CD1c-positive myeloid dendritic cell (primary cell): ENCODE measurements around the gene REEP1.

Experiments
- DNase-seq: peaks from one replicate; pipeline ENCODE4 v3.0.0-alpha.2; 2016; ENCODE audit errors: extremely low spot score

The REEP1 gene

GRCh38 chr2:86305915-86306254 is 31.5 kb downstream of the REEP1 start:
- no peak for DNase-seq

GRCh38 chr2:86305195-86305914 is 32.1 kb downstream of the REEP1 start:
- no peak for DNase-seq

DNA sequence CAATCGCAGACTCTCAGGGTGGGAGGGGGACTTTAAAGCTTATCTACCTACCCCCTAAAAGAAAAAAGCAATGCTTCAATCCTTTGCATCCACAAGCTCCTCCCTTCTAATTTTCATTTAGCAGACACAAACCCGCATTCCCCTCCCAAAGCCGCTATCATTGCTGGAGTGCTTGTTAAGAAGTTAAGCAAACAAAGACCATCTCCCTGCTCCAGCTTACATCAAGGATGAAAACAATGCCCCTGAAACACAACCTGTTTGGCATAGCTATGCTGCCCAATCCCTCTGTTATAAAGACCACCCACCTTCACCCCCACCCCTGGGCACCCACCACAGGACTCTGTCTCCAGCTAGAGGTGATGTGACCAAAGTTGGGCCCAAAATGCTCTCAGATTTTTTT is 33.0 kb downstream of the REEP1 start:
- DNase-seq: no peak

DNA sequence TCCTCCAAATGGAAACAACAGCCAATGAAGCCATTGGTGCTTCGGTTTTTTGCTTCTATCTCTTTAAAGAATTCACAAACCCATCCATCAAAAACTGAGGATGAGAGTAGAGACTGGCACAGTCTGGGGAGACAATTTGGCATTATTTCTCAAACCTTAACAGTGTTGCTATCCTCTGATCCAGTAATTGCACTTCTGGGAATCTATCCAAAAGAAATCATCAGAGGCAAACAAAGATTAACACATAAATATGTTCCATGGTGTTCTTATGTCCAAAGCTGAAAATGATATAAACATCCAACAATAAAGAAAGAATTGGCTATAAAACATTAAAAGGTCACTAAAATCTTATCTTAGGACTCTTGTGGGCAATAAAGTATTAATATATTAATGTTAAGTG is 35.1 kb downstream of the REEP1 start:
- DNase-seq: no peak

GRCh38 chr2:86301711-86302202 is 35.7 kb downstream of the REEP1 start:
- DNase-seq: peak; percentile 17

- no peak for DNase-seq
Measured at GRCh38 chr2:86301009-86301408, 36.4 kb downstream of the REEP1 start.

- no peak for DNase-seq
Measured at GRCh38 chr2:86300496-86300895, 36.9 kb downstream of the REEP1 start.

DNA sequence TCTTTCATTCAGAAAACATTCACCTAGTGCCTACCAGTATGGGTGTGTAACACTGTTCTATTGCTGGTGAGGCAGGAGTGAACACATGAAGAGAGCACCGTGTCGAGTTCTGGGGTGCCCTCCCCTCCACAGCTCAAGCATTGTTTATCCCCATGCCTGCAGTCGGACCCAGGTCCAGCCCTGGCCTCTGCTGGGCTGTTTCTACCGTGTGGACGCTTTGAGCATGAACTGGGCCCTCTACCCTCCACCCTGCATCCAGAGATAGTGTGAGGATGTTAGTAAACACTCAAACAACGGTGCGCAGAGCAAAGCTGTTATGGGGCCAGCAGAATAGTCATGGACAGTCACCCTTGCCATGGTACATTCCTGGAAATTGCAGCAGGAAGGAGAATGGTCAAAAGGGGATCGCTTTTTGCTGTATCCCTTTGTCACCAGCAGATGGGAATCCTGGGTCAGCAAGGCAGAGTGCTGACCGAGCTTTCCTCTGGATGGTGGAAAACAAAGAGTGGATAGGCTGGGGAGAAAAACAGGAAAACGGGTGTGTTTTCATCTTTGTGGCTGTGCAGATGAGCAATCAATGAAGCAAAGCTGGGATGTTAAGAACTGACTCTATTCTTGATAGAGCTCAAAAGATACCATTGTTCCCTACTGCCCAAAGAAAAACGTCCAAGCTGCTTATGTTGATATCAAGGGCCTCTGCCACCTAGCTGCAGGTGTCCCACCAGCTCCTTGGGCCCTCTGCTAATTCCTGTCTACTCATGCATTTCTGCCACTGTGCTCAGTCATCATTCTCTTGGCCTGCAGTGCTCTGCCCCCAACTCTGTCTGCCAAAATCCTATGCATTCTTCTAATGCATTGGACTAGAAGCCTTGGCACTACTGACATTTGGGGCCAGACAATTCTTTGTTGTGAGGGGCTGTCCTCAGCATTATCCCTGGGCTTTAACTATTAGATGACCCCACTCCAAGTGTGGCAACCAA is 38.7 kb downstream of the REEP1 start:
- no peak for DNase-seq

- peak; percentile 30 for DNase-seq
Measured at GRCh38 chr2:86297382-86298147, 39.9 kb downstream of the REEP1 start.

DNA sequence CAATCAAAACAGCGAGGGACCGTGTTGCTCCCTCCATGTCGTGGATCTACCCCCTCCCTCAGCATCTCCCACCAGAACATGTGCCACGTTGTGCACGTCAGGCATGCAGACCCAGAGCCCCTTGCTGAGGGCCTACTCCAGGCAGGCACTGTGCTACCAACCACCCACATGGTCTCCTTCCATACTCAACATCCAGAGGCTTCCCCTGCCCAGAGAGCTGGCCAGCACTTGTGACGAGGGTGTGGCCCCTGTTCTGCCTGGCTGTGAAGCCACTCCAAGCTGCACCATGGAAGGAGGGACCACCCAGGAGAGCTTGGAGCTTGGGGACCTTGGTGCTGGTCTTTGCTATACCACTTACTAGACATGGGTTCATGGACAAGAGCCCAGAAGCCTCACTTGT is 40.5 kb downstream of the REEP1 start:
- no peak for DNase-seq

DNA sequence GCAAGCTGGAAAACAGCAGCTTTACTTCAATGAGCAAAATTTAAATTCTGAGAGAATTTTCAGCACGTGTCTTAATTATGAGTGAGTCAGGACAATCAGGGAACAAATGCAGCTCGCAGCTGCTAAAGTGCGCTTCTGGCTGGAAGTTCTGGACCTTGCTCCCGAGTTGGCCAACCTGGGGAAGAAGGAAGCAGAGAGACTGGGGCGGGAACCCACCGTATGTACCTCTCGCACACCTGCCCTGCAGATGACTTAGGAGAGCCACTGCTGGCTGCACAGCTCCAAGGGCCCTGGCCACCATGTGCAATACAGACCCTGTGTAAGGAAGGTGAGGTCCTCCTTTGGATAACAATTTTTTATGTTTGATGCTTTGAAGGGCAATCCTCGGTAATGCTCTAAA is 42.4 kb downstream of the REEP1 start:
- no peak for DNase-seq

GRCh38 chr2:86293612-86294011 is 43.8 kb downstream of the REEP1 start:
- DNase-seq: no peak

GRCh38 chr2:86292571-86293515 is 44.6 kb downstream of the REEP1 start:
- no peak for DNase-seq

DNA sequence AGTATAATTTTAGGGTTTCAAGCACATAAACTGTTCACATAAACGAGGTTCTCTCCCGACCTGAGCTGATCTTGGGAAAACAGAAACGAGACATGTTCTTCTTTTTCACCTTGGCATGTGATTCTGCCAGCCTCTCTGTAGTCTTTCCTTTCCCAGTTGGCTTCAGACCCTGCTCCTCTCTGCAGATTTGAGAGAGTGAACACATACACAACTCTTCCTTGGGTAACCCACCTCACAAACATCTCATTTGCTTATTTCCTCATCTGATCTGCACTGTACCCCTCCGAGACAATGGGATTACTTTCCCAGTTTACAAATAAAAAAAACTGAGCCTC is 46.1 kb downstream of the REEP1 start:
- DNase-seq: no peak

DNA sequence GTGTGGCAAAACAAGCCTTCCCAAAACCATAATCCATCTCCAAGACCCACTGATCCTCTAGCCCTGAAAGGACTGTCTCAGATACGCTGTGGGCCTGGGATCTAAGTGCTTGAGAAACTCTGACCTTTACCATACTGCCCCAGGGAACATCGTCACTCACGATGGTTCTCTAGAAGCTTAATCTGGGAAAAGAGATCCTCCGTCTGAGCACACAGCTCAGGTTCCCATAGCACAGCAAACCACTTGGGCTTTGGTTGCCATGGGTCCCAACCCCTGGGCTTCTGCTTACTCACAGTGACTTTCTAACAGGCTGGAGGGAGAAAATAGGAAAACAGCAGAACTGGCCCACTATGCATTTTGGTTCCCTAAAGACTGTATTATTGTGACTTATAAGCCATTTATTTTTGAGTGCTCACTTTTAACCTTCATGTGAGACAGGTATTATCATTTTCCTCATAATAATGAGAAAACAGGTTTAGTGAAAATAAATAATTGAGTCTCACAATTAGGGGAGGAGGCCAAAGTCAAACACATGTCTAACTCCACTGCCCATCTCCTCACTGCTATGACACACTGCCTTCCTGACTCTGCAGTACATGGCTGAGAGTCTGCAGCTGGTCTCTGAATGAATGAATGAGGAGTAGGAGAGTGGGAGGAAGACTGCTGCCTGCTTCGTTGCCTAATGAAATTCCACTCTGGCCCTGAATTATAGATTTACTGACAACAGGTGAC is 46.7 kb downstream of the REEP1 start:
- DNase-seq: no peak

- no peak for DNase-seq
Measured at GRCh38 chr2:86286516-86286915, 50.9 kb downstream of the REEP1 start.

DNA sequence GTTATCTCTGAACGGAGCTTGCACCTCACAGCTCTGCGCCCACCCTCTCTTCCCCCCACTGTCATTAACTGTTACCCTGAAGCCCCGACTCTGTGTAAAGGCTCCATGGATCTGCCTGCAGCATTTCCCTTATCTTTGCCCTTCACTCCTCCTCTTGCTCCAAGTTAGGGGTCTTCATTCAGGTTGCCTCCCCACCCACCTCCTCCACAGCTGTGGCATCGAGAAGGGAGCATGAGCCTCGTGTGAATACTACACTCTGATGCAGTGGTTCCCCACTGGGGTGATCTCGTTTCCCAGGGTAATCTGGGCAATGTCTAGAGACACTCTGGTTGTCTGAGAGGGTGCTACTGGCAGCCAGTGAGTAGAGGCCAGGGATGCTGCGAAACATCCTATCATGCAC is 51.4 kb downstream of the REEP1 start:
- no peak for DNase-seq

DNA sequence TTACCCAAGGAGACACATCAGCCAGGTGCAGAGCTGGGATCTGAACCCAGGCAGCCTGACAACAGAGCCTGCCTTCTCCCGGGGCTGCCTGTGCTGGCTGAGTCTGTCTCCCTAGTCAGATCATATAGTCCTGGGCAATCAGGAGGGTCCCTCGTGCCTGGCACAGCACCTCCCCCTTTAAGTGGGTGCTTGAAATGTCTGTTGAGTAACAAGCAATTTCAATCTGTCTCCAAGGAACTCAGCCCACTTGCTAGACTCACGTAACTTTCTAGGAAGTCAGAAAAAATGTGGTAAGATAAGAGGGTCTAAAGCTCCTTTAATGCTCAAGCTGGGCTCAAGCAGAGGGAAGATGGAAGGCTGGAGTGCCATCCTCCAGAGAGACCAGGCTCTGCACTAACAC is 51.9 kb downstream of the REEP1 start:
- no peak for DNase-seq

DNA sequence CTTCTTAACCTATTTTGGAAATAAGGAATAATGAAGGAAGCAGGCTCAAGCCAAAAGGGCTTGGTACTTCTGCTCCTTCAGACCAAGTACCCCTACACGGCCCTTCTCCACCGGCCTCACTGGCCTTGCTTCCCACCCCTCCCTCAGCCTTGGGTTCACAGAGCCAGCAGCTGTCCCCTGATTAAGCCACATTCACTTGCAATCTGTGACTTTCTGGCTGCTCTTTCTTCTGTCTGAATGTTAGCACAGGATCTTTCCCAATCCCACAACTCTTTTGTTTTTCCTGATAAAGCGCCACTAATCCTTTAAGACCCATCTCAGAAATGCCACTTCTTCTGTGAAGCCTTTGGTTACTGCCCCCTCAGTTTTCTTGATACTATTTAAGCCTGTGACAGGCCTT is 52.4 kb downstream of the REEP1 start:
- DNase-seq: no peak

DNA sequence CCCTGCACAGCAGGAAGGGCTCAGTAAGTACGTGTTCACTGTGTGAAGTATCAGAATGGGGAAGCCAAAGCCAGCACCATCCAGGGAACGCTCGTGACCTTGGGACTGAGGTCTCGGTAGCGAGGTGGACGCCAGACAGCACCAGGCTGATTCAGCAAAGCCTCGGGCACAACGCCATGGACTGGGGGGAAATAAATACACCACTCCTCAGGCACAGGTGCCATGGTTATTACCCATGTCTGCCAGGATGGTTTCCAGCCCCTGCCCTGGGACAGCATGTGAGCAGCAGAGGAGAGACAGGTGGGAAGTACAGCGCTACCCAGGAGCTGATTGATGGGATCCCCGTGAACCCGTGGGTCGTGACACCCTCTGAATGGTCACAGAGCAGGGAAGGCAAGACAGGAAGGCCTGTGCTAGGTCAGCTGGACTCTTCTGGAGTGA is 53.0 kb downstream of the REEP1 start:
- DNase-seq: no peak
